Gastrocnemius medialis (tissue), 4 donors: ENCODE results near the gene NUDT17. TPM values are rescaled to one million over a fixed set of nuclear protein-coding genes. Genes with fewer than 3 reads are reported as not detected.

Experiments
- ATAC-seq, 2 donors: fragments of 150-250 bp; one replicate each; pipeline ENCODE4 v1.9.1; 2016
- DNase-seq, 2 donors: peaks; one replicate each; pipeline ENCODE4 v3.0.0-alpha.2; 2019
- H3K27ac ChIP-seq, 4 donors: fragments of 200-600 bp; sonication (generic); 1 replicate in 1 of 4; 2 replicates in 3 of 4; pipeline ENCODE4 v1.5.1; 2016 to 2018; ENCODE audit warnings: mild to moderate bottlenecking in 2 of 4, moderate library complexity in 1 of 4
- H3K27me3 ChIP-seq, 3 donors: fragments of 200-600 bp; sonication (generic) in 2 of 3; 1 replicate in 1 of 3; 2 replicates in 2 of 3; pipeline versions ENCODE4 v1.5.1 to v1.6.0; 2016 to 2019; ENCODE audit warnings: mild to moderate bottlenecking in 1 of 3, moderate library complexity in 1 of 3
- H3K36me3 ChIP-seq, 2 donors: fragments of 200-600 bp; sonication (generic) in 1 of 2; one replicate each; pipeline ENCODE4 v1.5.1; 2017 to 2018
- H3K4me1 ChIP-seq, 2 donors: fragments of 200-600 bp; sonication (generic) in 1 of 2; one replicate each; pipeline ENCODE4 v1.5.1; 2016 to 2017; ENCODE audit warnings: mild to moderate bottlenecking in 2 of 2
- H3K4me3 ChIP-seq, 4 donors: fragments of 200-600 bp; sonication (generic) in 3 of 4; 1 replicate in 1 of 4; 2 replicates in 3 of 4; pipeline ENCODE4 v1.5.1; 2016 to 2019; ENCODE audit warnings: mild to moderate bottlenecking in 2 of 4
- H3K9me3 ChIP-seq, 3 donors: fragments of 200-600 bp; sonication (generic) in 2 of 3; 1 replicate in 1 of 3; 2 replicates in 2 of 3; pipeline ENCODE4 v1.5.1; 2016 to 2019
- CTCF ChIP-seq, 5 experiments: fragments of 450-650 bp in 3 of 5; fragments of 200-600 bp in 2 of 5; sonication (generic) in 2 of 5; IDR thresholded peaks in 4 of 5; conservative IDR thresholded peaks in 1 of 5; 1 replicate in 4 of 5; 2 replicates in 1 of 5; pipeline ENCODE4 v1.5.1; 2016 to 2019; ENCODE audit warnings: antibody characterized with exemption in 5 of 5, mild to moderate bottlenecking in 3 of 5, moderate library complexity in 3 of 5
- POLR2A ChIP-seq, 2 donors: fragments of 450-650 bp; IDR thresholded peaks; one replicate each; pipeline ENCODE4 v1.6.1; 2017; ENCODE audit warnings: antibody characterized with exemption in 2 of 2, mild to moderate bottlenecking in 2 of 2, moderate library complexity in 2 of 2
- in situ Hi-C, 4 donors: fragments of 200-750 bp; cut with MboI; loops; one replicate each; pipeline versions ENCODE4 v1.15.0 to v1.8.0; 2017; ENCODE audit warnings: low sequenced_read_pairs in 4 of 4
- intact Hi-C: fragments of 100-400 bp; cut with DNase I; formaldehyde crosslinking; loops from one replicate; pipeline ENCODE4 v1.15.1; 2023; ENCODE audit warnings: low total_unique reads
- total RNA-seq, 4 donors: library from RNA; depleted of rRNA; stranded (reverse); fragments of >200 nt; gene quantifications; one replicate each; pipeline versions ENCODE4 v1.1.0 to v1.2.3, GENCODE V29; 2016

Gene NUDT17
- total RNA-seq, 4 donors from 2014 or later, result 0.46 to 2.2 (median 0.51) TPM; not detected in 1

GRCh38 chr1:145885738-145886287 is 40.4 kb downstream of the NUDT17 start, which contains the start of gene ANKRD35:
Gene ANKRD35, minus strand, starts transcription at chr1:145885866. Its CDS starts 108 bp downstream, at chr1:145885758.
- Histone ChIP-seq H3K27ac (peak within 1 kb of the TSS; percentile 55 to 65 (median 61)), H3K4me3 (peak within 1 kb of the TSS; percentile 66 to 72 (median 68)), H3K27me3 (no peaks in the 10 kb centered on the region), H3K36me3 (no peaks in the 10 kb centered on the region), H3K4me1 (peaks cover 19 to 21% of the 10 kb centered on the region in 2 donors), H3K9me3 (no peaks in the 10 kb centered on the region)
- TF ChIP-seq POLR2A (IDR thresholded peaks at IDR 0.05), result no peak
- no peak for TF ChIP-seq CTCF (IDR thresholded peaks at IDR 0.05 in 4 of 5, conservative IDR thresholded peaks at IDR 0.05 in 1 of 5)
- DNase-seq (peak; percentile 81 to 82), ATAC-seq (peak; percentile 74 to 77)
- in situ Hi-C loops (no loop called here), intact Hi-C loops (no loop called here)

- Histone ChIP-seq H3K9me3 (no peaks in the 10 kb centered on the region), H3K36me3 (no peaks in the 10 kb centered on the region), H3K27me3 (no peaks in the 10 kb centered on the region), H3K27ac (peak overlapping the region; percentile 55 to 65 (median 61)), H3K4me3 (peak overlapping the region; percentile 66 to 72 (median 68)), H3K4me1 (peaks cover 25 to 27% of the 10 kb centered on the region in 2 donors)
- ATAC-seq (no peak), DNase-seq (no peak)
- TF ChIP-seq POLR2A (IDR thresholded peaks at IDR 0.05) (no peak), CTCF (IDR thresholded peaks at IDR 0.05 in 4 of 5, conservative IDR thresholded peaks at IDR 0.05 in 1 of 5) (no peak)
- intact Hi-C loops (no loop called here), in situ Hi-C loops (no loop called here)
Measured at GRCh38 chr1:145886390-145886789, 41.0 kb downstream of the NUDT17 start.

- Histone ChIP-seq H3K4me1 (peaks cover 29 to 31% of the 10 kb centered on the region in 2 donors), H3K27ac (peak overlapping the region in 3 of 4 donors; percentile 60 to 65 (median 62)), H3K36me3 (no peaks in the 10 kb centered on the region), H3K9me3 (no peaks in the 10 kb centered on the region), H3K4me3 (no peak overlapping the region), H3K27me3 (no peaks in the 10 kb centered on the region)
- TF ChIP-seq CTCF (IDR thresholded peaks at IDR 0.05 in 4 of 5, conservative IDR thresholded peaks at IDR 0.05 in 1 of 5), result no peak
- TF ChIP-seq POLR2A (IDR thresholded peaks at IDR 0.05), result no peak
- DNase-seq, result no peak
- ATAC-seq, result no peak
- in situ Hi-C loops, result no loop called here
- intact Hi-C loops, result no loop called here
Measured at GRCh38 chr1:145886816-145887215, 41.4 kb downstream of the NUDT17 start.

- TF ChIP-seq CTCF (IDR thresholded peaks at IDR 0.05 in 4 of 5, conservative IDR thresholded peaks at IDR 0.05 in 1 of 5), result no peak
- H3K36me3 ChIP-seq, result no peaks in the 10 kb centered on the region
- in situ Hi-C loops (no loop called here), intact Hi-C loops (no loop called here)
- peaks cover 34 to 38% of the 10 kb centered on the region in 2 donors for H3K4me1 ChIP-seq
- H3K4me3 ChIP-seq, result no peak overlapping the region
- H3K9me3 ChIP-seq, result no peaks in the 10 kb centered on the region
- ATAC-seq (no peak), DNase-seq (no peak)
- peak overlapping the region in 2 of 4 donors; percentile 62 to 65 for H3K27ac ChIP-seq
- H3K27me3 ChIP-seq, result no peaks in the 10 kb centered on the region
Measured at GRCh38 chr1:145887631-145888030, 42.2 kb downstream of the NUDT17 start.
